ENCODE results near the gene CDYL.

CDYL gene

GRCh38 chr6:4908062-4908461 is 131.9 kb downstream of the CDYL start:
- no peak overlapping the region for H3K4me3 ChIP-seq (replicated peaks; ENCODE audit: low read depth, low read length)
- TF ChIP-seq CTCF (IDR thresholded peaks at IDR 0.05; ENCODE audit: low read length, missing control alignments), result no peak
- no peak for DNase-seq (ENCODE audit: low read depth)

- no peak overlapping the region for H3K4me3 ChIP-seq (replicated peaks; ENCODE audit: low read depth, low read length)
- no peak for TF ChIP-seq CTCF (IDR thresholded peaks at IDR 0.05; ENCODE audit: low read length, missing control alignments)
- no peak for DNase-seq (ENCODE audit: low read depth)
These were observed 133.0 kb downstream of the CDYL start for GRCh38 chr6:4909063-4909706.

GRCh38 chr6:4910037-4910760 is 134.0 kb downstream of the CDYL start:
- no peak for DNase-seq (ENCODE audit: low read depth)
- TF ChIP-seq CTCF (IDR thresholded peaks at IDR 0.05; ENCODE audit: low read length, missing control alignments), result no peak
- H3K4me3 ChIP-seq (replicated peaks; ENCODE audit: low read depth, low read length), result no peak overlapping the region

- DNase-seq (ENCODE audit: low read depth), result no peak
- no peak overlapping the region for H3K4me3 ChIP-seq (replicated peaks; ENCODE audit: low read depth, low read length)
- TF ChIP-seq CTCF (IDR thresholded peaks at IDR 0.05; ENCODE audit: low read length, missing control alignments), result no peak
These were observed 136.4 kb downstream of the CDYL start for GRCh38 chr6:4912559-4912958.

- no peak overlapping the region for H3K4me3 ChIP-seq (replicated peaks; ENCODE audit: low read depth, low read length)
- no peak for TF ChIP-seq CTCF (IDR thresholded peaks at IDR 0.05; ENCODE audit: low read length, missing control alignments)
- DNase-seq (ENCODE audit: low read depth), result no peak
These were observed 137.7 kb downstream of the CDYL start for GRCh38 chr6:4913705-4914419.

- no peak for DNase-seq (ENCODE audit: low read depth)
- H3K4me3 ChIP-seq (replicated peaks; ENCODE audit: low read depth, low read length), result no peak overlapping the region
- TF ChIP-seq CTCF (IDR thresholded peaks at IDR 0.05; ENCODE audit: low read length, missing control alignments), result no peak
These were observed 138.4 kb downstream of the CDYL start for GRCh38 chr6:4914420-4915159.

Data from fibroblast of pulmonary artery (primary cell).